Mucosa of descending colon (tissue), 3 donors: ENCODE results near the gene NPAS3. TPM values are rescaled to one million over a fixed set of nuclear protein-coding genes. Genes with fewer than 3 reads are reported as not detected.

Source experiments
- ATAC-seq: fragments of 200-7000 bp; cut with Tn5 transposase; one replicate; pipeline ENCODE4 v1.9.1; 2020; ENCODE audit warnings: mild to moderate bottlenecking, moderate library complexity
- DNase-seq, 3 donors: peaks; one replicate each; pipeline ENCODE4 v3.0.0-alpha.2; 2020
- H3K36me3 ChIP-seq: fragments of 200-600 bp; one replicate; pipeline ENCODE4 v1.8.0; 2021; ENCODE audit warnings: low read depth, mild to moderate bottlenecking
- H3K4me1 ChIP-seq: fragments of 200-600 bp; one replicate; pipeline ENCODE4 v1.8.0; 2021; ENCODE audit warnings: low read depth, mild to moderate bottlenecking
- H3K4me3 ChIP-seq: fragments of 200-600 bp; one replicate; pipeline ENCODE4 v1.8.0; 2021; ENCODE audit warnings: mild to moderate bottlenecking
- H3K9me3 ChIP-seq: fragments of 200-600 bp; one replicate; pipeline ENCODE4 v1.8.0; 2021; ENCODE audit warnings: mild to moderate bottlenecking
- intact Hi-C, 2 donors: fragments of 100-400 bp; cut with DNase I in 1 of 2; cut with micrococcal nuclease in 1 of 2; formaldehyde crosslinking; loops; one replicate each; pipeline versions ENCODE4 v1.11.0 to v1.11.1; 2022; cut with DNase I, micrococcal nuclease
- total RNA-seq, 3 donors: library from RNA; stranded (reverse); fragmentation: NEBNext Ultra II Directional in 2 of 3; extraction: Animal tissue kit (Norgen Biotek cat#: 25700) in 2 of 3; gene quantifications; one replicate each; pipeline versions ENCODE4 v1.2.1 to v1.2.4, GENCODE V29; 2021 to 2023
- TF ChIP-seq, protein P1 (sequence below): fragments of 200-600 bp; IDR thresholded peaks from one replicate; pipeline ENCODE4 v1.8.0; 2022; ENCODE audit warnings: antibody characterized with exemption, mild to moderate bottlenecking
- donor health status: DM: no; HTN: no; CAD: no; lungs with moderate emphysema.
- donor health status: DM: no; HTN: no; CAD: no.
- donor health status: DM: no; HTN: yes; CAD: no.

The NPAS3 gene
- total RNA-seq, 3 donors from 2014 or later: 0.65 to 9.7 (median 2.0) TPM

DNA sequence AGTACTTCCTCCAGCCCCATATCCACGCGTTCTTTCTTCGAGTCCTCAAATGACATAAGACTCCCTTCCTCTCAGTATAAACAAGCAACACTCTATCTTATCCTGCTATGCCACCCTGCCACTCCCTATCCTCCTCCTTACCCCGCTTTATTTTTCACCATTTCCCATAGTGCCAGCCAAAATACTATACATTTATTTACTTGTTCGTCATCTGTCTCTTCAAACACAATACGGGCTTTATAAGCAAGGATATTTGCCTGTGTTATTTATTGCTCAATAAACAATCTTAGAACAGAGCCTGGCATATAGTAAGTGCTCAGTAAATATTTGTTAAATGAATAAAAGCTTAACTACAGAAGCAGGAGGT is 567.3 kb downstream of the NPAS3 start:
- intact Hi-C loops: no loop called here
- TF ChIP-seq, protein P1, sequence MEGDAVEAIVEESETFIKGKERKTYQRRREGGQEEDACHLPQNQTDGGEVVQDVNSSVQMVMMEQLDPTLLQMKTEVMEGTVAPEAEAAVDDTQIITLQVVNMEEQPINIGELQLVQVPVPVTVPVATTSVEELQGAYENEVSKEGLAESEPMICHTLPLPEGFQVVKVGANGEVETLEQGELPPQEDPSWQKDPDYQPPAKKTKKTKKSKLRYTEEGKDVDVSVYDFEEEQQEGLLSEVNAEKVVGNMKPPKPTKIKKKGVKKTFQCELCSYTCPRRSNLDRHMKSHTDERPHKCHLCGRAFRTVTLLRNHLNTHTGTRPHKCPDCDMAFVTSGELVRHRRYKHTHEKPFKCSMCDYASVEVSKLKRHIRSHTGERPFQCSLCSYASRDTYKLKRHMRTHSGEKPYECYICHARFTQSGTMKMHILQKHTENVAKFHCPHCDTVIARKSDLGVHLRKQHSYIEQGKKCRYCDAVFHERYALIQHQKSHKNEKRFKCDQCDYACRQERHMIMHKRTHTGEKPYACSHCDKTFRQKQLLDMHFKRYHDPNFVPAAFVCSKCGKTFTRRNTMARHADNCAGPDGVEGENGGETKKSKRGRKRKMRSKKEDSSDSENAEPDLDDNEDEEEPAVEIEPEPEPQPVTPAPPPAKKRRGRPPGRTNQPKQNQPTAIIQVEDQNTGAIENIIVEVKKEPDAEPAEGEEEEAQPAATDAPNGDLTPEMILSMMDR: no peak
- no peak for DNase-seq
- H3K9me3 ChIP-seq: no peaks in the 10 kb centered on the region
- H3K36me3 ChIP-seq: no peaks in the 10 kb centered on the region
- H3K4me1 ChIP-seq: peaks cover 3% of the 10 kb centered on the region
- no peak overlapping the region for H3K4me3 ChIP-seq
- peak; percentile 51 for ATAC-seq

DNA sequence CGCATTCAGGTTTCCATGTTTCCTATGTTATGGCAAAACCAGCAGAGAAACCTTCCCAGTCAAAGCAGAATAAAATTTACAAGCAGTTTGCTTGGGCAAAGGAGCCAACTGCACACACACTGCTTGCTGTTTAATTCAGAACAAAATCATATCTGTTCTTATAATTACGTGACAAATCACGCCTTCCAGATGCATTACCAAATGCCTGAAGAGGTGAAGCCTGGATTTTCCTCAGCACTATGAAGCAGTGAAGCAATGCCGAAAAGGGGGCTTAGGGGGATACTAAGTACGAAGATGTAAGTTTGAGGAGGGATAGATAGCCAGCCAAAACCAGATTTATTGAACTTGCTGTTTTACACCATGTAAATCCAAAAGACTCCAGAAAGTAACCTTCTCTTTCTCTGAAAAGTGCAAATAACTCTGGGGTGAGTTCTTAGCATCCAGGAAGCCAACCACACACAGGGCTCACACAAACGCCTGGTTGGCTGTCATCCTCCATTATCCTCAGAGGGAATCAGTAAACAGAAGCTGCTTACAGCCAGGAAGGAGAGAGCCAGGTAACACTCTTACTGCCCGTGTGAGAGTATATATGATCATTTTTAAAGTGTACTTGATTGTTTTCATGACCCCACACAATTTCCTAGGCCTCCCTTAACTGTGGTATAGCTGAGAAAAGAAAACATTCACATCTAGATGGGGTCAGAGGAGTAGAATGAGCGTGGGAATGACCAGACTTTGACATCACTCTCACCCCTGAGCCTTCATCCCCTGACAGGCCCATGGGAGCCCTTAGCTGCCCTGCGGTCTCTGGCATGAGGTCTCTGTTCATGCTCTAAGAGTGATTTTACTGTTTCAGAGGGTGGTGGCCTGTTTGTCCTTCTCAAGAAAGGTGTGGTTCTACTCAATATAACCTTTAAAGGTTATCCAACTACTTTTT is 569.7 kb downstream of the NPAS3 start:
- DNase-seq: no peak
- H3K9me3 ChIP-seq: no peaks in the 10 kb centered on the region
- peaks cover 3% of the 10 kb centered on the region for H3K4me1 ChIP-seq
- TF ChIP-seq, protein P1: no peak
- intact Hi-C loops: no loop called here
- H3K4me3 ChIP-seq: no peak overlapping the region
- ATAC-seq: peak; percentile 37
- no peaks in the 10 kb centered on the region for H3K36me3 ChIP-seq

DNA sequence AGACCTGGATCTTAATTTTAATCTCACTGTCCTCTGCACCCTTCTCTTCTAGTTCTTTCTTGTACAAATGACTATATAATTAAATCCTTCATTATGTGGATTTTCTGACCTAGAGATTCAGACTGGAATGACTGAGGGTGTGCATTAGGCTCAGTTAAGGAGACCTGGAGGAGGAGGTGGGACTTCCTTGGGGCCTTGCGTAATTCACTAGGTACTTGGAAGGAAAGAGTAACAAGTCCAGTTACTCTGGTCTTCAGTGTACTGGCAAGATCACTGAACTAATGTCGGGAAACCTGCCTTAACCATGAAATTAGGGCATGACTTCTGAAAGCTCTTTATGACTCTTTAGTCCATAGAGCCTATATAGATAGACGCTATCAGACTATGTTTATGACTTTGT is 570.8 kb downstream of the NPAS3 start:
- intact Hi-C loops: no loop called here
- ATAC-seq: no peak
- H3K36me3 ChIP-seq: no peaks in the 10 kb centered on the region

DNA sequence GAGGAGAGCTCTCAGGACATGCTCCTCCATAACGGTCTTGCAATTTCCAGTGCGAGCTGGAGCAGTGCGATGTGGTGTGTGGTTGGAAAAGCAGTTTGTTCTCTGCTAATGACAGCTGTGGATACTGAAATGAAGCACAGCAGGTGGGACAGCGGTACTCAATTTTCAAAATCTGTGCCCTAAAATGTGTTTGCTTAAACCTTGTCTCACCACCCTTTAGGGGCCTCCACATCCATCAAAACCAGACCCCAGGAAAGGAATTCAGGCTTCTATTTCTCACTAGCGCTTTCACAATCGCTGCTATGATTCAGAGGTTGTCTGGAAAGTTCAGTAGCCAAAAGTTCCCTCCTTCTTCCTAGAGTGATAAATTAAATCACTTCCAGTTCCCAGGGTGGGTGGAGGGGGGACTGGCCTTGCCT is 571.4 kb downstream of the NPAS3 start:
- intact Hi-C loops: no loop called here
- TF ChIP-seq, protein P1: no peak

More for the DNA sequence above, 570.8 kb downstream of the NPAS3 start:
- H3K4me3 ChIP-seq: no peak overlapping the region
- TF ChIP-seq, protein P1: no peak
- DNase-seq: no peak
- no peaks in the 10 kb centered on the region for H3K9me3 ChIP-seq
- H3K4me1 ChIP-seq: peaks cover 3% of the 10 kb centered on the region

DNA sequence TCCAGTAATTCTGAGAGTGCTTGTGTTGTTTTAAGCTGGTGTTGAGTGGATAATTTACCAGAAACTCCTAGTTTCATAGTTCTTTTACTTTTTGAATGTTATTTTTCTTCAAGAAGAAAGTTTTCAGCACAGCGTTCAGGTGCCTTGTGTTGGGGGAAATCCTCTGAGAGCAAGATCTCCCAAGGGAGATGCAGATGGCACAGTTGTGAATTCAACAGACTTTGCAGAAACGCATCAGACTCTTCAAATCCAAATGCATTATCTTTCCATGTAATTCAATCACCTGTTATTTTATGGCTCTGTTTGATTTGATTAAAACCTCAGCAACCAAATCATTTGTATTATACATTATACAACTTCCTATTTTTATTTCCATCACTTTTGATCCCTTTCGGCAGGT is 572.3 kb downstream of the NPAS3 start:
- TF ChIP-seq, protein P1: no peak
- no peak for ATAC-seq
- Histone ChIP-seq H3K4me1 (peaks cover 3% of the 10 kb centered on the region), H3K4me3 (no peak overlapping the region), H3K9me3 (no peaks in the 10 kb centered on the region), H3K36me3 (no peaks in the 10 kb centered on the region)
- intact Hi-C loops: no loop called here
- DNase-seq: no peak

More for the DNA sequence above, 571.4 kb downstream of the NPAS3 start:
- Histone ChIP-seq H3K36me3 (no peaks in the 10 kb centered on the region), H3K9me3 (no peaks in the 10 kb centered on the region), H3K4me1 (peaks cover 3% of the 10 kb centered on the region), H3K4me3 (no peak overlapping the region)
- ATAC-seq: no peak
- DNase-seq: no peak
